GM10266 (cell line): ENCODE measurements around the gene WFDC12.

Source experiments
- DNase-seq: peaks from one replicate; pipeline ENCODE4 v3.0.0; 2012; ENCODE audit errors: extremely low spot score
- TF ChIP-seq, protein P1 (sequence below): IDR thresholded peaks from 2 replicates; pipeline ENCODE4 v1.5.1; 2012; ENCODE audit warnings: mild to moderate bottlenecking, low read depth; ENCODE audit not compliant: control insufficient read depth, insufficient read depth; ENCODE audit errors: missing control alignments

Gene WFDC12

DNA sequence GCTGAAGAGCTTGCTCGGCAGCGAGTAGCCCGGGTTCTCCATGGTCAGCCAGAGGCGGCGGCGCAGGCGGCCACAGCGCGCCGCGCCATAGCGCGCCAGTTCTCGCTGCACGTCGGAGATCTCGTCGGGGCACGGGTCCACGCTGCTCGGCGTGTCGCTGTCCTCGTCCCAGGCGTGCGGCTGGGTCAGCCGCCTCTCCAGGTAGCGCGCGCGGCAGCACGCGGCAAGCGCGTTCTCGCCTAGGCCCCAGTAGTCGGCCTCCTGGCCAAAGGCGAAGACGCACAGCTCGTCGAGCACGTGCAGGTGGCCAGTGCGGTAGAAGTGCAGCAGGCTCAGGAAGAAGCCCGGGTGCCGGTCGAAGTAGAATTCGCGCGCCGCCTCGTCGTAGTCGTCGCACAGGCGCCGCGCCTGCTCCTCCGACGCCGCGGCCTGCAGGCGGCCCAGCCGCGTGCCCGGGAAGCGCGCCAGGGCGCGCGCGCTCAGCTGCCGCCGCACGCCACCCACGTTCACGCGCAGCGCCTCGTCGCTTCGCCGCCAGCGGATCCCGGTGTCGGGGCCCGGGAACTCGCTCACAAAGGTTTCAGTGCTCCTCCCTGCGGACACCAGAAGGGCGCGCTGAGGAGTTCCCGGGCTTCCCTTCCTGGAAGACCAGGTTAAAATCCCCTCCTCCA lies 26.0 kb downstream of the WFDC12 start:
- TF ChIP-seq, protein P1, sequence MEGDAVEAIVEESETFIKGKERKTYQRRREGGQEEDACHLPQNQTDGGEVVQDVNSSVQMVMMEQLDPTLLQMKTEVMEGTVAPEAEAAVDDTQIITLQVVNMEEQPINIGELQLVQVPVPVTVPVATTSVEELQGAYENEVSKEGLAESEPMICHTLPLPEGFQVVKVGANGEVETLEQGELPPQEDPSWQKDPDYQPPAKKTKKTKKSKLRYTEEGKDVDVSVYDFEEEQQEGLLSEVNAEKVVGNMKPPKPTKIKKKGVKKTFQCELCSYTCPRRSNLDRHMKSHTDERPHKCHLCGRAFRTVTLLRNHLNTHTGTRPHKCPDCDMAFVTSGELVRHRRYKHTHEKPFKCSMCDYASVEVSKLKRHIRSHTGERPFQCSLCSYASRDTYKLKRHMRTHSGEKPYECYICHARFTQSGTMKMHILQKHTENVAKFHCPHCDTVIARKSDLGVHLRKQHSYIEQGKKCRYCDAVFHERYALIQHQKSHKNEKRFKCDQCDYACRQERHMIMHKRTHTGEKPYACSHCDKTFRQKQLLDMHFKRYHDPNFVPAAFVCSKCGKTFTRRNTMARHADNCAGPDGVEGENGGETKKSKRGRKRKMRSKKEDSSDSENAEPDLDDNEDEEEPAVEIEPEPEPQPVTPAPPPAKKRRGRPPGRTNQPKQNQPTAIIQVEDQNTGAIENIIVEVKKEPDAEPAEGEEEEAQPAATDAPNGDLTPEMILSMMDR: peak; percentile 6
- DNase-seq: peak; percentile 43

- DNase-seq: peak; percentile 73
- TF ChIP-seq, protein P1: peak; percentile 53
Observed at GRCh38 chr20:45097485-45098102, 26.7 kb downstream of the WFDC12 start.

DNA sequence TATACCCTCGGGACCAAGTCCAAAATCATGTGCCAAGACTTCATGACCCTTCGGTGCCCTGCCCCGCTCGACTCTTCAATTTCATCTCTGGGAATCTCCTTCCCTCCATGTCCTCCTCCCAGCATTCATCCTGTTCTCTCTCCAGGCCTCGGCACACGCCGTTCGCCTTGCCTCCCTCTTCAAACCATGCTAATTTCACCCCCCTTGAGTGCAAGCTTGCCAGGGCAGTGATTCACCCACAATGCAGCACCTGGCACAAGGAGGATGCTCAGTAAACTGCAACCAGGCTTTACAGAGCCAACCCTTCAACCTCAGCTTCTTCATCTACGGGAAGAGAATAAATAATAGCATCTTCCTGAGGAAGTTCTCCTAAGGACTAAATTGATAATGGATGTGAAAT lies 27.5 kb downstream of the WFDC12 start:
- DNase-seq: no peak
- TF ChIP-seq, protein P1: no peak

GRCh38 chr20:45095805-45096238 lies 28.4 kb downstream of the WFDC12 start:
- peak; percentile 72 for DNase-seq

DNA sequence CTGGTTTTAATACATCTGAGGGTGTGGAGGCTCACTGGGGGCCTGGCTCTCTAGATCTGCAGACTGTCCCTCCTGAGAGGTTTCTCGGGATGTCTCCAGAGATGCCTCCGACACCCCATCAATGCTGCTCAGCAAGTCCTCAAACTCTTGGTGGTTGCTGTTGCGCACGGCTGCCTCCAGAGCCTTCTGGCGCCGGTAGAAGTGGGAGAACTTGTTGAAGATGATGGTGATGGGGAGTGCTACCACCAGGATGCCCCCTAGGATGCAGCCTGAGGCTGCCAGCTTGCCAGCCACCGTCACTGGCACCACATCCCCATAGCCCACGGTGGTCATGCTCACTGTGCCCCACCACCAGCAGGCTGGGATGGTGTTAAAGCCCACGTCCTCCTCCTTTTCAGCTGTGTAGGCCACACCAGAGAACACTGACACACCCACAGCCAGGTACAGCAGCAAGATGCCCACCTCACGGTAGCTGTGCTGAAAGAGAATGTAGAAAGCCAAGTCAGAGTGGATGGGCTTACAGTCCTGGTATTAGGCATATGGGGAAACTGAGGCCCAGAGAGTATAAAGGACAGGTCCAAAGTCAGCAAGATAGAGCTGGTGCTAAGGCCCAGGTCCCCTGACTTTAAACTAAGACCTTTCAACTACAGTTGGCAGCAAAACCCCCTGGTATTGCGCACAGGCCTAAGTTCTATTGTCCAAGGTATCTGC lies 29.2 kb downstream of the WFDC12 start:
- TF ChIP-seq, protein P1: no peak
- DNase-seq: no peak

More at GRCh38 chr20:45095805-45096238, 28.4 kb downstream of the WFDC12 start:
- TF ChIP-seq, protein P1: peak; percentile 84

GRCh38 chr20:45094201-45094600 lies 30.1 kb downstream of the WFDC12 start:
- TF ChIP-seq, protein P1: no peak
- DNase-seq: no peak
